Neural cell (in vitro differentiated cells): ENCODE results near the gene FAM131B.

Experiments used
- EP300 ChIP-seq: fragments of 450-650 bp; conservative IDR thresholded peaks from 2 replicates; pipeline ENCODE4 v1.6.1; 2014; ENCODE audit warnings: antibody characterized with exemption, mild to moderate bottlenecking, moderate library complexity; ENCODE audit not compliant: poor library complexity, severe bottlenecking
- EZH2 ChIP-seq: fragments of 200-600, 300-800 bp; shearing (Covaris generic), sonication (generic); IDR thresholded peaks from 2 replicates; pipeline ENCODE4 v1.6.1; 2014; ENCODE audit warnings: antibody characterized with exemption, low read length, borderline replicate concordance, mild to moderate bottlenecking; ENCODE audit not compliant: insufficient read depth, poor library complexity, severe bottlenecking
- MXI1 ChIP-seq: fragments of 450-650 bp; conservative IDR thresholded peaks from 2 replicates; pipeline ENCODE4 v1.6.1; 2014; ENCODE audit warnings: antibody characterized with exemption, mild to moderate bottlenecking; ENCODE audit not compliant: poor library complexity, severe bottlenecking
- POLR2AphosphoS5 ChIP-seq: IDR thresholded peaks from 2 replicates; pipeline ENCODE4 v1.6.1; 2012
- RAD21 ChIP-seq: fragments of 450-650 bp; conservative IDR thresholded peaks from 2 replicates; pipeline ENCODE4 v1.6.1; 2014; ENCODE audit warnings: antibody characterized with exemption, mild to moderate bottlenecking, moderate library complexity
- TF ChIP-seq, protein P1 (sequence below): fragments of 450-650 bp; IDR thresholded peaks from 2 replicates; pipeline ENCODE4 v1.5.1; 2014; ENCODE audit warnings: antibody characterized with exemption, mild to moderate bottlenecking, moderate library complexity; ENCODE audit not compliant: poor library complexity, severe bottlenecking
- TF ChIP-seq, protein P2 (sequence below): IDR thresholded peaks from 2 replicates; pipeline ENCODE4 v1.6.1; 2012; ENCODE audit warnings: borderline replicate concordance

DNA sequence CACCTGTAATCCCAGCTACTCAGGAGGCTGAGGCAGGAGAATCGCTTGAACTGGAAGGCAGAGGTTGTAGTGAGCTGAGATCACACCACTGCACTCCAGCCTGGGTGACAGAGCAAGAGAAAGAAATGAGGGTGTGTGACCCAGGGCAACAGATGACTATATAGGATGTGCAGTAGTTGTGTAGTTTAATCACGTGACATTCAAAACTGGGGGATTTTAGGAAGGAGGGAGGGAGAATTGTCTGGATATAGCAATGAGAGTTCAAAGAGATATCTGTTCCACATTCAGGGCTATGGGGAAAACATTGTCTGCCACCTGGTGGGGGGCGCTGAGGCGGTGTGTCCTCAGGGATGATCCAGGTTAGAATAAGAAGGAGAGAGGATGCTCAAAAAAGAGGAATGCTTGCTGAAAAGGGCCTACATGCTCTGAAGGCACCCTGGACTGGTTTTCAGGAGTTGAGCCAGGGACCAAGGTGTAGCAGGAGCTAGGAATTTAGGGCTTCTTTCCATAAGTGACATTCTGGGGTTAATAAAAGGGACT, 10.8 kb upstream of the FAM131B start:
- TF ChIP-seq, protein P1, sequence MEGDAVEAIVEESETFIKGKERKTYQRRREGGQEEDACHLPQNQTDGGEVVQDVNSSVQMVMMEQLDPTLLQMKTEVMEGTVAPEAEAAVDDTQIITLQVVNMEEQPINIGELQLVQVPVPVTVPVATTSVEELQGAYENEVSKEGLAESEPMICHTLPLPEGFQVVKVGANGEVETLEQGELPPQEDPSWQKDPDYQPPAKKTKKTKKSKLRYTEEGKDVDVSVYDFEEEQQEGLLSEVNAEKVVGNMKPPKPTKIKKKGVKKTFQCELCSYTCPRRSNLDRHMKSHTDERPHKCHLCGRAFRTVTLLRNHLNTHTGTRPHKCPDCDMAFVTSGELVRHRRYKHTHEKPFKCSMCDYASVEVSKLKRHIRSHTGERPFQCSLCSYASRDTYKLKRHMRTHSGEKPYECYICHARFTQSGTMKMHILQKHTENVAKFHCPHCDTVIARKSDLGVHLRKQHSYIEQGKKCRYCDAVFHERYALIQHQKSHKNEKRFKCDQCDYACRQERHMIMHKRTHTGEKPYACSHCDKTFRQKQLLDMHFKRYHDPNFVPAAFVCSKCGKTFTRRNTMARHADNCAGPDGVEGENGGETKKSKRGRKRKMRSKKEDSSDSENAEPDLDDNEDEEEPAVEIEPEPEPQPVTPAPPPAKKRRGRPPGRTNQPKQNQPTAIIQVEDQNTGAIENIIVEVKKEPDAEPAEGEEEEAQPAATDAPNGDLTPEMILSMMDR = no peak
- TF ChIP-seq MXI1 (no peak), EP300 (no peak), POLR2AphosphoS5 (no peak), EZH2 (no peak), RAD21 (no peak)
- TF ChIP-seq, protein P2, sequence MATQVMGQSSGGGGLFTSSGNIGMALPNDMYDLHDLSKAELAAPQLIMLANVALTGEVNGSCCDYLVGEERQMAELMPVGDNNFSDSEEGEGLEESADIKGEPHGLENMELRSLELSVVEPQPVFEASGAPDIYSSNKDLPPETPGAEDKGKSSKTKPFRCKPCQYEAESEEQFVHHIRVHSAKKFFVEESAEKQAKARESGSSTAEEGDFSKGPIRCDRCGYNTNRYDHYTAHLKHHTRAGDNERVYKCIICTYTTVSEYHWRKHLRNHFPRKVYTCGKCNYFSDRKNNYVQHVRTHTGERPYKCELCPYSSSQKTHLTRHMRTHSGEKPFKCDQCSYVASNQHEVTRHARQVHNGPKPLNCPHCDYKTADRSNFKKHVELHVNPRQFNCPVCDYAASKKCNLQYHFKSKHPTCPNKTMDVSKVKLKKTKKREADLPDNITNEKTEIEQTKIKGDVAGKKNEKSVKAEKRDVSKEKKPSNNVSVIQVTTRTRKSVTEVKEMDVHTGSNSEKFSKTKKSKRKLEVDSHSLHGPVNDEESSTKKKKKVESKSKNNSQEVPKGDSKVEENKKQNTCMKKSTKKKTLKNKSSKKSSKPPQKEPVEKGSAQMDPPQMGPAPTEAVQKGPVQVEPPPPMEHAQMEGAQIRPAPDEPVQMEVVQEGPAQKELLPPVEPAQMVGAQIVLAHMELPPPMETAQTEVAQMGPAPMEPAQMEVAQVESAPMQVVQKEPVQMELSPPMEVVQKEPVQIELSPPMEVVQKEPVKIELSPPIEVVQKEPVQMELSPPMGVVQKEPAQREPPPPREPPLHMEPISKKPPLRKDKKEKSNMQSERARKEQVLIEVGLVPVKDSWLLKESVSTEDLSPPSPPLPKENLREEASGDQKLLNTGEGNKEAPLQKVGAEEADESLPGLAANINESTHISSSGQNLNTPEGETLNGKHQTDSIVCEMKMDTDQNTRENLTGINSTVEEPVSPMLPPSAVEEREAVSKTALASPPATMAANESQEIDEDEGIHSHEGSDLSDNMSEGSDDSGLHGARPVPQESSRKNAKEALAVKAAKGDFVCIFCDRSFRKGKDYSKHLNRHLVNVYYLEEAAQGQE = no peak
